ENCODE measurements around the gene RNF150.

Gene RNF150

GRCh38 chr4:141021397-141022110 lies 111.7 kb downstream of the RNF150 start:
- no peak for DNase-seq

GRCh38 chr4:141020801-141021261 lies 112.4 kb downstream of the RNF150 start:
- no peak for DNase-seq

- DNase-seq, result no peak
These were observed 113.5 kb downstream of the RNF150 start for GRCh38 chr4:141019768-141020167.

GRCh38 chr4:141016117-141016798 lies 117.0 kb downstream of the RNF150 start:
- no peak for DNase-seq

- no peak for DNase-seq
These were observed 119.4 kb downstream of the RNF150 start for GRCh38 chr4:141013899-141014298.

GRCh38 chr4:141011901-141012315 lies 121.4 kb downstream of the RNF150 start:
- no peak for DNase-seq

GRCh38 chr4:141009931-141010330 lies 123.3 kb downstream of the RNF150 start:
- DNase-seq, result no peak

GRCh38 chr4:141009129-141009528 lies 124.1 kb downstream of the RNF150 start:
- no peak for DNase-seq

- no peak for DNase-seq
These were observed 126.9 kb downstream of the RNF150 start for GRCh38 chr4:141006242-141006802.

- no peak for DNase-seq
These were observed 128.4 kb downstream of the RNF150 start for GRCh38 chr4:141004823-141005222.

GRCh38 chr4:141003193-141003592 lies 130.1 kb downstream of the RNF150 start:
- DNase-seq, result no peak

GRCh38 chr4:141002323-141002805 lies 130.9 kb downstream of the RNF150 start:
- DNase-seq, result no peak

GRCh38 chr4:140996766-140997165 lies 136.5 kb downstream of the RNF150 start:
- no peak for DNase-seq

GRCh38 chr4:140995058-140995457 lies 138.2 kb downstream of the RNF150 start:
- DNase-seq, result no peak

- DNase-seq, result no peak
These were observed 139.3 kb downstream of the RNF150 start for GRCh38 chr4:140994015-140994414.

- no peak for DNase-seq
These were observed 139.9 kb downstream of the RNF150 start for GRCh38 chr4:140993370-140993769.

- DNase-seq, result no peak
These were observed 143.3 kb downstream of the RNF150 start for GRCh38 chr4:140989944-140990343.

- DNase-seq, result no peak
These were observed 147.2 kb downstream of the RNF150 start for GRCh38 chr4:140986045-140986444.

- no peak for DNase-seq
These were observed 150.5 kb downstream of the RNF150 start for GRCh38 chr4:140982613-140983340.

- DNase-seq, result no peak
These were observed 152.7 kb downstream of the RNF150 start for GRCh38 chr4:140980426-140981200.

GRCh38 chr4:140976768-140977167 lies 156.5 kb downstream of the RNF150 start:
- no peak for DNase-seq

- no peak for DNase-seq
These were observed 162.0 kb downstream of the RNF150 start for GRCh38 chr4:140971077-140971792.

Data from CD4-positive, alpha-beta T cell treated with Interleukin-6 for 4 hours (primary cell).